Measurements from ENCODE around the gene SIMC1.
"Not testable (repeated sequence)": the region's sequence is repeated elsewhere in the genome, so short reads cannot be mapped to it uniquely, and the experiment has no call there.

The SIMC1 gene

DNA sequence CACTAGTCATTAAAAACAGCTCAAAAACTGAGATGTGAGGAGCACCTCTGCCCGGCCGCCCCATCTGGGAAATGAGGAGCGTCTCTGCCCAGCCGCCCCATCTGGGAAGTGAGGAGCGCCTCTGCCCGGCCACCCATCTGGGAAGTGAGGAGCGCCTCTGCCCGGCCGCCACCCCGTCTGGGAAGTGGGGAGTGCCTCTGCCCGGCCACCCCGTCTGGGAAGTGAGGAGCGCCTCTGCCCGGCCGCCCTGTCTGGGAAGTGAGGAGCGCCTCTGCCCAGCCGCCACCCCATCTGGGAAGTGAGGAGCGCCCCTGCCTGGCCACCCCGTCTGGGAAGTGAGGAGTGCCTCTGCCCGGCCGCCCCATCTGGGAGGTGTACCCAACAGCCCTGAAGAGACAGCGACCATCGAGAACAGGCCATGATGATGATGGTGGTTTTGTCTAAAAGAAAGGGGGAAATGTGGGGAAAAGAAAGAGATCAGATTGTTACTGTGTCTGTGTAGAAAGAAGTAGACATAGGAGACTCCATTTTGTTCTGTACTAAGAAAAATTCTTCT is 23.7 kb upstream of the SIMC1 start:
- not testable (repeated sequence) for DNase-seq

DNA sequence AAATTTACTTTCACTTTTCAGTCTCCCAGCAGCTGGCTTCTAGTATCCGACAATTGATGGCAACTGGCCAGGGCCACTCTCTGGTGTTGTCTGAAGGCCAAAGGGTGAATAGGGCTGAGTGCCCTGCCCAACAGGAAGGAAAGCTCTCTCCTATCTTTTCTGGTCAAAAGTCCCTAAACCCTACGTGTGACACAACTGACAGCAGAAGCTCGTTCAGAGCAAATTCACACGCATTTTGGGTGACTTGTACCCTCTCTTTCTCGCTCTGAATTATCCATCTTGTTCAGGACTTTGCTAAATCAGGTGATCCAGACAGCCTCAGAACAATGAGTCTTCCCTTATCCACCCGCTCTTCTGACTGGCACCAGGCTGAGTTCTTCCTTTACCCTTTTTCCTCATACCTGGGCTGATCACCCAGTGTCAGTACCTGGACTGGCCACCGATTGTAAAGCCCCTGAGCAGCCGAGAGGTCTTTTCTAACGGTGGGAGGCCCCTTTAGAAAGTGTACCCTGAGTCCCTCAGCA is 21.8 kb upstream of the SIMC1 start:
- DNase-seq = not testable (repeated sequence)

DNA sequence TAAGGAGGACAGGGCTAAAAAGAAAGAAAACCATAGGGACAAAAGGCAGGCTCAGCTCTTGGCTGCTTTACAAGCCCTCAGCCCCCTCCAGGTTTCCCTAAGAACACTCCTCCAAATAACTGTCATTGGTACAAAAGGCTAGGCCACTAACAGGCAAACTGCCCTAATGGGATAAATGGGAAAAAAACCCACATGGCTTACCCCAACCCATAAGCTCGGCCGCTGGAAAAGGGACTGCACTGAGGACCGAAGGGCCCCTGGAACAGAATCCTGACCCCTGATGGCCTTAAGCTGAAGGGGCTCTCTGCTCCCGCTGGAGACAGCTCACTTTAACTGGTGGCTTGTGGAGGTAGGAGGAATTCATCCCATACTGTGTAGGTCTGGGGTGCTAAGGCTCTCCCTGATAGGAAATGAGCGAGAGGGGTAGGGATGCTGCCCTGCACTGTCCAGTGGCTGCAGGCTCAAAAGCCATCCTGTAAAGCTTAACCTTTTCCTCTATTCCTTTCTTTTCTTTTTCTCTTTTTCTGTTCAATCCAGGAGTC is 21.0 kb upstream of the SIMC1 start:
- not testable (repeated sequence) for DNase-seq

DNA sequence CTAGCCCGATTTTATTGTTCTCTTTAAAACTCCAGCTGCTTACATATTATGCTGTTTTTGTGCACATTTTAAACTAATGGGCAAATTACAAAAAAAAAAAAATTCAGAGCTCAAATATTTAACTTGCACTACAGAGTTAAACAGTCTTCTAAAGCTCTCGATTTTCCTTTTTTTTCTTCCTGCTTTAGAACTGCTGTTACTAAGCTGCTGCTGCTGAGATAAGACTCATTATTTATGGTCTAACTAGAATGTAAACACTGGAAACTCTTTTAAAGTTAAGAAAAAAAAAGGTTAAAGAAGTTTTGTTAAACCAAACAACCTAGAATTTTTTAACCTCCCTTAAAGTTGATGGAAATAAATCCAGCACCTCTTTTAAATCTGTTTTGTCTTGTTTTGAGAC is 20.5 kb upstream of the SIMC1 start:
- not testable (repeated sequence) for DNase-seq

DNA sequence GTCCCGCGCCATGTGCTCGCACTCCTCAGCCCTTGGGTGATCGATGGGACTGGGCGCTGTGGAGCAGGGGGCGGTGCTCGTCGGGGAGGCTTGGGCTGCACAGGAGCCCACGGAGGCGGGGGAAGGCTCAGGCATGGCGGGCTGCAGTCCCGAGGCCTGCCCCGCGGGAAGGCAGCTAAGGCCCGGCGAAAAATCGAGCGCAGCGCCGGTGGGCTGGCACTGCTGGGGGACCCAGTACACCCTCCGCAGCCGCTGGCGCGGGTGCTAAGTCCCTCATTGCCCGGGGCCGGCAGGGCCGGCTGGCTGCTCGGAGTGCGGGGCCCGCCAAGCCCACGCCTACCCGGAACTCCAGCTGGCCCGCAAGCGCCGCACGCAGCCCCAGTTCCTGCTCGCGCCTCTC is 16.2 kb upstream of the SIMC1 start:
- DNase-seq = not testable (repeated sequence)

DNA sequence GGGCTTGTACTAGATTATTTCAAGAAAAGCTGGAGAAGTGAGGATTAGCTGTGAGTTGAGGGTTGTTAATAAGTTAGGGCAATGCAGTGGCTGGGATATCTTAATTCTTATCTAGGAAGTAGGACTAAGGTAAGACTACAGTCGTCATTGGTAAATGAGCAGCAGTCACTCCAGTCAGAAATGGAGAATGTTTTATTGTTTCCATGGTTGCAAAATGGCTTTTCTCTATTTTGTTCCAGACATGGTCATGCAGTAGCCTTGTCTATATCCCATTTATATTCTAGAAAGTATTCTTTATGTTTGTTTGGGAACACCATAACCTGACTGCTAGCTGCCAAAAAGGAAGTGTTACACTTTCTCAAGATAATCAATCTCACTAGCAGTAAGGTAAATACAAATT is 9.9 kb upstream of the SIMC1 start:
- not testable (repeated sequence) for DNase-seq

DNA sequence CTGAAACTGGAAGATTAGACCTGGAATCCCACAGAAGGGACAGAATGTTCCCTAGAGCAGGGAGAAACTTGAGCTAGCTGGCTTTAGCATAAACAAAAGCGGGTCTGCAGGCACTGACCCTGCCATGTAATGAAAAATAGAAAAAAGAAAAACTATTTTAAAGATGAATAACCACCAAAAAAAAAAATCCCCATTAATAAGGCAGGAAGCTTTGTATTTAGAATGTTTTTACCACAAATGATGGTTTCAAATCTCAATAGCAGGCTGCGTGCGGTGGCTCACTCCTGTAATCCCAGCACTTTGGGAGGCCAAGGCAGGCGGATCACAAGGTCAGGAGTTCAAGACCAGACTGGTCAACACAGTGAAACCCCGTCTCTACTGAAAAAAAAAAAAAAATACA is 5.0 kb upstream of the SIMC1 start:
- not testable (repeated sequence) for DNase-seq

DNA sequence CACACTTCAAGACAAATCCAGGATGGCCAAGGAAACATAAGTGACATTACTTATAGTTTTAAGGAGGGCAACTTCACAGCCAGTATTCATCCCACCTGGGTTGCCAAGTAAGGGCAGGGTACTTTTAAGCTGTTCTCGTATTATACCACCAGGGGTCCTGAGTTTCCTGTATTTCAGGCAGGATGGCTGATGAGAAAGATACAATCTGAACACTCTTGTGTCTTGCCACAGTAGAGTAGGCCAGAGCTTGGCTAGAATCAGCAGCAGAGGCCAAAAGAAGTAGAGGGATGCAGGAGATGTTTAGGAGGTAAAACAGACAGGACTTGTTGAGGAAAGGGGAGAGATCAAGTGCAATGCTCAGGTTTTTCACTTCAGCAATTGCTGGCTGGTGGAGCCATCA is 3.1 kb upstream of the SIMC1 start:
- peak; percentile 11 for DNase-seq

DNA sequence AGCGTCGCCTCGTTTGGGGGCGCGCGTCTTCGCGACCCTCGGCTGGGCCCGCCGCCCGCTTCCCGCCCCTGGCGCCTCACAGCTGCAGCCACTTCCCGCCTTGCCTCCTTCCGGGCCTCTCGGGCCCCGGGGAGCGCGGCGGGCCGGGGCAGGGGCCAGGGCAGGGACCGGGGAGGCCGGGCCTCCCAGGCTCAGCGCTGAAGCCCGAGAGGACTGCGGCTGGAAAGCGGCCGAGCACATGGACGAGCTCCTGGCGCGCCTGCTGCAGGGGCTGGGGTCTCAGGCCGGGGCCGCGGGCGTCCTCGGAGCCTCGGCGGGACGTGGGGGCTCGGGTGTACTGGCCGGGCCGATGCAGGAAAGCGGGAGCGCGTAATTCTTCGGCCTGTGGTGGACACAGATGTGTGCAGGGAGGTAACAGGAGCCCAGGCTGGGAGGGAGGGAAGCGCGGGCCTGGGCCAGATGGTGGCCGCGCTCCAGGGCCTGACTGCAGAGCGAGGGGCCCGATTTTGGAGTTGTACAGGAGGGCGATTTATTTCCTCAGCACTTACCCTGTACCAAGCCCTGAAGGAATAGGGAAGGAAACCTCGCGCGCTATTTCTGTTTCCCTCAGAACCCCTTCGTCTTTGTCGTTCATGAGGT is 540 bp downstream of the SIMC1 start:
- DNase-seq = not testable (repeated sequence)

DNA sequence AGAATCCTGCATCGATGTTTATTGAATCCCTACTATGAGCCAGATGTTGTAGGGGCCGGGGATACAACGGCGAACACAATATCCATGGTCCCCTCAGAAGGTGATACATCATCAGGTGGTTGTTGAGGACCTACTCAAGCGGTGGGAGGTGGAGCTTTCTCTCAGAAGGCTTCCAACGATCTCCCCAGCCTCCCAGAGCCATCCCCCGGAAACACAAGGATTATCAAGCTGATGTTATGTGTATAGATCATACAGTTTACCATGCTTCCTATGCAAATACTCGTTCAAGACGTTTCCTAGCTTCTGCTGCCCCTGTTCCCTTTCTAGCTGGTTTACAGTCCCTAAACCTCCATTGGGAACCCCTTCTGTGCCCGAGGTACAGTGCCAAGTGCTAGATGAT is 1.1 kb downstream of the SIMC1 start:
- DNase-seq = not testable (repeated sequence)

DNA sequence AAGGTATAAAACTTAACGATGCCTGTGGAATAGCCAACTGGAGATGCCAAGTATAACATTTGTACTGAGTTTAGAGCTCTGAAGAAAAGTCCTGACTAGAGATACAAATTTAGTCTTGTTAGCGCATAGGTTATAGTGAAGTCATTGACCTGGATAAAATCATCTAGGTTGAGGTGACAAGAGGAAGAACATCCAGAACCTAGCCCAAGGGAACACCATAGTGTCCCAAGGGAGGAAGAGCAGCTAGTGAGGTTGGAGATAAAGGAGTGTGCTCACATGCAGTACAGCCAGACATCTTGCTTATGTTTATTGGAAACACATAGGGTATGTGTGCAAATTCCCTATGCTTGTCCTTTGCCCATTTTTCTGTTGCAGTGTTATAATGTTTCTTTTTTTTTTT is 6.1 kb downstream of the SIMC1 start:
- DNase-seq = not testable (repeated sequence)

DNA sequence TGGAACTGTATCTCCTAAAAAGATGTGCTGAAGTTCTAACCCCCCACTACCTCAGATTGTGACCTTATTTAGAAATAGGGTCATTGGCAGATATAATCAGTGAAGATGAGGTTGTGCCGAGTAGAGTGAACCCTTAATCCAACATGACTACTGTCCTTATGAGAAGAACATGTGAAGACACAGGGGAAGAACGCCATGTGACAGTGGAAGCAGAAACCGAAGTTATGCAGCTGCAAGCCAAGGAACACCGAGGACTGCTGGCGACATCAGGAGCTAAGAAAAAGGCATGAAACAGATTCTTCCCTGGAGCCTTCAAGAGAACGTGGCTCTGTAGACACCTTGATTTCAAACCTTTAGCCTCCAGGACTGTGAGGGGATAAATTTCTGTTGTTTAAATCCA is 6.8 kb downstream of the SIMC1 start:
- DNase-seq = not testable (repeated sequence)

DNA sequence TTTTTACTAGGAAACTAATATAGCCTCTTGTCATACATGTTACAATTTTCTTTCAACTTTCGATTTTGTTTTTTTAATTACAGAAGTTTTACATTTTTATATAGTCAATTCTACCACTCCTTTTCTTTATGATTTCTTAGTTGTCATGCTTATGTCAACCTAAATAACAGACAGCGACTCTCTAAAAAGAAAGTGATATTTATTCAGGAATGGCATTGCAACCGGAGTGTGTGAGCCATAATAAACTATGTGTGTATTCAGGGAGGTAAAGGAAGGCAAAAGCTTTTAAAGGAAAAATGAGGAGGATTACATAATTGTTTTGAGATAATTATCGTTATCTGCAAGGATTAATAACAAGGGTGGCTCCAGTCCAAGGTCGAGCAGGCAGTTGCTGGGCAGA is 7.3 kb downstream of the SIMC1 start:
- not testable (repeated sequence) for DNase-seq

DNA sequence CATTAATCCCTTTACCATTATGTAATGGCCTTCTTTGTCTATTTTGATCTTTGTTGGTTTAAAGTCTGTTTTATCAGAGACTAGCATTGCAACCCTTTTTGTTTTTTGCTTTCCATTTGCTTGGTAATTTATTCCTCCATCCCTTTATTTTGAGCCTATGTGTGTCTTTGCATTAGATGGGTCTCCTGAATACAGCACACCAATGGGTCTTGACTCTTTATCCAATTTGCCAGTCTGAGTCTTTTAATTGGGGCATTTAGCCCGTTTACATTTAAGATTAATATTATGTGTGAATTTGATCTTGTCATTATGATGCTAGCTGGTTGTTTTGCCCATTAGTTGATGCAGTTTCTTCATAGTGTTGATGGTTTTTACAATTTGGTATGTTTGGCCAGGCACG is 12.5 kb downstream of the SIMC1 start:
- not testable (repeated sequence) for DNase-seq

DNA sequence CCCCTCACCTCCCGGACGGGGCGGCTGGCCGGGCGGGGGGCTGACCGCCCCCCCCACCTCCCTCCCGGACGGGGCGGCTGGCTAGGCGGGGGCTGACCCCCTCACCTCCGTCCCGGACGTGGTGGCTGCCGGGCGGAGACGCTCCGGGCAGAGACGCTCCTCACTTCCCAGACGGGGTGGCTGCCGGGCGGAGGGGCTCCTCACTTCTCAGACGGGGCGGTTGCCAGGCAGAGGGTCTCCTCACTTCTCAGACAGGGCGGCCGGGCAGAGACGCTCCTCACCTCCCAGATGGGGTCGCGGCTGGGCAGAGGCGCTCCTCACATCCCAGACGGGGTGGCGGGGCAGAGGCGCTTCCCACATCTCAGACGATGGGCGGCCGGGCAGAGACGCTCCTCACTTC is 13.9 kb downstream of the SIMC1 start:
- not testable (repeated sequence) for DNase-seq

DNA sequence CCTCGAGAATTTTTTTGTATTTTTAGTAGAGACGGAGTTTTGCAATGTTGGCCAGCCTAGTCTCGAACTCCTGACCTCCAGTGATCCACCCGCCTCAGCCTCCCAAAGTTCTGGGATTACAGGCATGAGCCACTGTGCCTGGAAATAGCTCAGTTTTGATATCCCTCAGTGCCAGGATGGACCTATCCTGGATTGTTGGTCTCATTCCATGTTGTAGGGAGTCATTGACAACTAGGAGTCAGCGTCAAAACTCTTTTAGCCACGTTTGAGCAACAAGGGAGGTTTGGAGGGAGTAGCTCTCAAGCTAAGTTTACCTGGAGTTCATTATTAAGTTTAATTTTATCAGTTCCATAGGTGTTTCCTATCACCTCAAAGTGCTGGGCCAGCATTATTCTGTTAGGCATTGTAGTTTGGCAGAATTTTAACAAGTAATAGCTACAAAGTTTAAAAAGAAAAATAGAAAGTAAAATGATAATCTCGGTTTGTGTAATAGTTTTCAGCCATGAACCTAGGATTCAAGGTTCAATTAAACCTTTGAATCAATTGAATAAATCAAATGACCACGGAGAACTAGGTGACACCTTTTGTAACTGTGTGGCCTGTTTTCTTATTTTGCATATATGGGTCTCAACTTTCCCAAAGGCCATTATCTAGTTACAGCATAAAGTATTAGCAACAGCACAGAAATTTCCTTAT is 15.3 kb downstream of the SIMC1 start:
- not testable (repeated sequence) for DNase-seq

DNA sequence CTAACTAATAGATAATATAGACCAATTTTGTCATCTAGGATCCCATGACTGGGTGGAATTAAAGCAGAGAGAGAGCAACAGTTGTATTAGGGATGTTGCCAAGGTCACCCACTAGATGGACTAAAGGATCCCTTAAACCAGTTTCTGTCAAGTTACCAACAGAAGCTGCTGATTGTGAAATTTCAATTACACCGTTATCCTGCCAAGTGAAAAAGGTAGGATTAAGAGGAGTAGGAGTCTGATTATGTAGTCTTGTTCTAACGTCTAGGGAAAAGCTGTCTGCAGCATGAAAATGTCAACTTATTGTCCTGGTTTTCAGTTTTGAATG is 15.8 kb downstream of the SIMC1 start:
- DNase-seq = not testable (repeated sequence)

DNA sequence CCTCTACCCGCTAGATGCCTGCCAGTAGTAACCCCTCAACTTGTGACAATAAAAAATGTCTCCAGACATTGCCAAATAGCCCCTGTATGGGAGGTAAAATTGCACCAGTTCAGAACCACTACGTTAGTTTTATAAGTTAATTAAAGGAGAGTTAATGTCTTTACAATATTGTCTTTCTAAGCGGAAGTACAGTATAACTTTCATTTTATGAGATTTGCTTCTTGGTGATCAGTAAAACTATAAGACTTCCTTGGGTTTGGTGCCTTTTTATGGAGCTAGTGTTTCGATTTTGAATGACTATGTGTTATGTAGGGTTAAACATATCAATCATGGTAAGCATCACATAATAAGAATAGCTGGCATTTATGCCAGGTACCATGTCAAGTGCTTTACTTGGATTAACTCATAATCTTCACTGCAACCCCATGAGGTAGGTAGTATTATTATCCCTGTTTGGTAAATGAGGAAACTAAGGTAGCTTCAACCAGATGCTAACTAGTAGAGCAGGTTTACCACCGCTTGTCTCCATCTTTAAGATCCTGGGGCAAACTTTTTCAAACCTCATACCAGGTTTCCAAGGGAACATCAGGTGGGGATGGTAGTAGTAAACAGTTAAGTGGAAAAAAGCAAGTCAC is 19.8 kb downstream of the SIMC1 start:
- DNase-seq = not testable (repeated sequence)

DNA sequence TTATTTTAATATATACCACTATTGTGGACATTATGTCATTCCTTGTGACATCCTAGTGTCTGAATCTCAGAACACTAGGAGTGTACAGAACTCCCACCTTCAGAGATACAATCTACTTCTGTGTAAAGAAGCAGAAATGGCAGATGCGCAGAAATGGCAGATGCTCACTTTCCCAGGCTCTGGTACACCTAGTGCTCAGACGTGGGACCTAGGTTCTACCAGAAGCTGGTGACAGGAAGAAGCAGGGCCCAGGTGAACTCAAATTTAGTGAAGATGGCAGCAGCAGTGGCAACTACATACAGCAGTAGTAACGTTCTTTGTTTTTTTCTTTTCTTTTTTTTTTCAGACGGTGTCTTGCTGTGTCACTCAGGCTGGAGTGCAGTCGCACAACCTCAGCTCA is 22.5 kb downstream of the SIMC1 start:
- not testable (repeated sequence) for DNase-seq

DNA sequence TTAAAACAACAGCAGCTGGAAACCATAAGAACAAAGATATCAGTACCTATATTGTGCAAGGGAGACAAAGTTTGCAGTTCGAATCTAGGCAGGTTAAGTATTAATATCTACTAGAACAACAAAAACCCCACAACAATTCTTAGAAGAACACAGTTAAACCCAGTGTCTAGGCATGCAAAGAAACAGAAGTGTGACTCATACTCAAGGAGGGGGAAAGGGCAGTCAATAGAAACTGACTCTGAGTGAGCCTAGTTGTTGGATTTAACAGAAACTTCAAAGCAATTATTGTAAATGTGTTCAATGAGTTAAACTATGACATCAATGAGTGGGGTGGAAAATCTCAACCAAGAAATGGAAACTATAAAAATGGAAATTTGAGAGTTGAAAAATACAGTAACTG is 28.2 kb downstream of the SIMC1 start:
- not testable (repeated sequence) for DNase-seq

DNA sequence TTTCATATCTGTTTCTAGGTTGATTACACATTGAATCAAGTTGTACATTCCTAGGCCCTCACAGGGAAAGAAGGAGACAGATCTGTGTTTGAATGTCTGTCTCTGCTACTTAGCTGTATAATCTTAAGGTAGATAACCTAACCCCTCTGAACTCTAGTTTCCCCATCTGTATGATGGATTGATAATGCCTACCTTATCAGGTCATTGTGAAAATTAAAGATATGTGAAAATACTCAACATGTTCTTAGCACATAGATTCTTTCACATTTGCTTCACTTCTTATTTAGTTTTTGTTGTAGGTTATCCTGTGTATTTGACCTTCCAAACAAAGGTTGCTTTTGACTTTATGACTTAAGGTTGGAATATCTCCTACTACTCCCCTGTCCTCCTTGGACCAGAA is 50.8 kb downstream of the SIMC1 start:
- DNase-seq = not testable (repeated sequence)

DNA sequence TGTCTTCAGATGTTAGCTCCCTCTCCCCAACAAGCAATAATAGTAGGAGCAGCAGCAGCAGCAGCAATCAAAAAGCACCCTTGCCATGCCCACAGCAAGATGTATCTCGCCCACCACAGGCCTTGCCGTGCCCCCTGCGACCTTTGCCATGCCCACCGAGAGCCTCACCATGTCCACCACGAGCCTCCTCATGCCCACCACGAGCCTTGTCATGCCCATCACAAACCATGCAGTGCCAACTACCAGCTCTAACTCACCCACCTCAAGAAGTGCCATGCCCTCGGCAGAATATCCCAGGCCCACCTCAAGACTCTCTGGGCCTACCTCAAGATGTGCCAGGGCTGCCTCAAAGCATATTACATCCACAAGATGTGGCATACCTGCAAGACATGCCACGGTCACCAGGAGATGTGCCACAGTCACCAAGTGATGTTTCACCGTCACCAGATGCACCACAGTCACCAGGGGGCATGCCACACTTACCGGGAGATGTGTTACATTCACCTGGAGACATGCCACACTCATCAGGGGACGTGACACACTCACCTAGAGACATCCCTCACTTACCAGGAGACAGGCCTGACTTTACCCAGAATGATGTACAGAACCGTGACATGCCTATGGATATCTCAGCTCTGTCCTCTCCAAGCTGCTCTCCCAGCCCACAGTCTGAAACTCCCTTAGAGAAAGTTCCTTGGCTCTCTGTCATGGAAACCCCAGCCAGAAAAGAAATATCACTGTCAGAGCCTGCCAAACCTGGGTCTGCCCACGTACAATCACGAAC is 52.0 kb downstream of the SIMC1 start:
- not testable (repeated sequence) for DNase-seq
